Measurements from ENCODE around the gene MYO5B. TPM values are rescaled to one million over a fixed set of nuclear protein-coding genes. Genes with fewer than 3 reads are reported as not detected.

MYO5B gene
- polyA plus RNA-seq, 2 of the 4 experiments (the other 2 are of a cell fraction) = 6.4 to 18.4 TPM

DNA sequence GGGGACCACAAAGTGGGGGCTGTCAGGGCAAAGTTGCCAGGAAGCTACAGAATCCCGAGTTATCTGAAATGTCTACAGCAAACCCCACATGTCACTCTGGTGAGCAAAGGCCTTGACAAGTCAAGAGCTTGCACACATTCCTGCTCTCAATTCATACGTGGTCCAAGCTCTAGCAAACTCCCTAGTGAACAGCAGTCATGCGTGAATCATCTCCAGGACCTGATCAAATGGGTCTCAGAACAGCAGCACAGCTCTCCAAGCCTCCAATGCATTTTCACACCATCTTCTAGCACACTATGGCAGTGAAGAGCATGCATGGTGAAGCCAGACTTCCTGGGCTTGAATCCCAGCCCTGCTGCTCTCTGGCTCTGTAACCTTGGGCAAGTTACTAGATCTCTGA, 68.5 kb downstream of the MYO5B start:
- 33% methylated on average over 3 of the region's 3 CpGs for WGBS (ENCODE audit: missing lambda C conversion rate)
- no peak for FAIRE-seq
- no peak overlapping the region for H3K4me2 ChIP-seq
- no peaks in the 10 kb centered on the region for H3K4me1 ChIP-seq
- no peak overlapping the region for H3K4me3 ChIP-seq
- ChIA-PET POLR2A (no interaction called here), CTCF (interaction anchor here (0.6 to 1.7 kb wide), 2 partner anchors 68 to 69 kb away, joined by 3 to 4 read pairs; partner anchors contain the start of gene MYO5B)
- no peak for ATAC-seq
- no peak for TF ChIP-seq MAFK (IDR thresholded peaks at IDR 0.05; ENCODE audit: partially characterized antibody)
- TF ChIP-seq, protein P1, sequence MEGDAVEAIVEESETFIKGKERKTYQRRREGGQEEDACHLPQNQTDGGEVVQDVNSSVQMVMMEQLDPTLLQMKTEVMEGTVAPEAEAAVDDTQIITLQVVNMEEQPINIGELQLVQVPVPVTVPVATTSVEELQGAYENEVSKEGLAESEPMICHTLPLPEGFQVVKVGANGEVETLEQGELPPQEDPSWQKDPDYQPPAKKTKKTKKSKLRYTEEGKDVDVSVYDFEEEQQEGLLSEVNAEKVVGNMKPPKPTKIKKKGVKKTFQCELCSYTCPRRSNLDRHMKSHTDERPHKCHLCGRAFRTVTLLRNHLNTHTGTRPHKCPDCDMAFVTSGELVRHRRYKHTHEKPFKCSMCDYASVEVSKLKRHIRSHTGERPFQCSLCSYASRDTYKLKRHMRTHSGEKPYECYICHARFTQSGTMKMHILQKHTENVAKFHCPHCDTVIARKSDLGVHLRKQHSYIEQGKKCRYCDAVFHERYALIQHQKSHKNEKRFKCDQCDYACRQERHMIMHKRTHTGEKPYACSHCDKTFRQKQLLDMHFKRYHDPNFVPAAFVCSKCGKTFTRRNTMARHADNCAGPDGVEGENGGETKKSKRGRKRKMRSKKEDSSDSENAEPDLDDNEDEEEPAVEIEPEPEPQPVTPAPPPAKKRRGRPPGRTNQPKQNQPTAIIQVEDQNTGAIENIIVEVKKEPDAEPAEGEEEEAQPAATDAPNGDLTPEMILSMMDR (IDR thresholded peaks at IDR 0.05) = no peak
- no peak for TF ChIP-seq ZFP36 (IDR thresholded peaks at IDR 0.05; ENCODE audit: borderline replicate concordance, partially characterized antibody)
- TF ChIP-seq, protein P2, sequence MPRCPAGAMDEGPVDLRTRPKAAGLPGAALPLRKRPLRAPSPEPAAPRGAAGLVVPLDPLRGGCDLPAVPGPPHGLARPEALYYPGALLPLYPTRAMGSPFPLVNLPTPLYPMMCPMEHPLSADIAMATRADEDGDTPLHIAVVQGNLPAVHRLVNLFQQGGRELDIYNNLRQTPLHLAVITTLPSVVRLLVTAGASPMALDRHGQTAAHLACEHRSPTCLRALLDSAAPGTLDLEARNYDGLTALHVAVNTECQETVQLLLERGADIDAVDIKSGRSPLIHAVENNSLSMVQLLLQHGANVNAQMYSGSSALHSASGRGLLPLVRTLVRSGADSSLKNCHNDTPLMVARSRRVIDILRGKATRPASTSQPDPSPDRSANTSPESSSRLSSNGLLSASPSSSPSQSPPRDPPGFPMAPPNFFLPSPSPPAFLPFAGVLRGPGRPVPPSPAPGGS (IDR thresholded peaks at IDR 0.05) = no peak
- no peak for TF ChIP-seq RFX5 (IDR thresholded peaks at IDR 0.05)
- no peak for TF ChIP-seq MYC (IDR thresholded peaks at IDR 0.05; ENCODE audit: borderline replicate concordance, low read length)
- TF ChIP-seq, protein P3, sequence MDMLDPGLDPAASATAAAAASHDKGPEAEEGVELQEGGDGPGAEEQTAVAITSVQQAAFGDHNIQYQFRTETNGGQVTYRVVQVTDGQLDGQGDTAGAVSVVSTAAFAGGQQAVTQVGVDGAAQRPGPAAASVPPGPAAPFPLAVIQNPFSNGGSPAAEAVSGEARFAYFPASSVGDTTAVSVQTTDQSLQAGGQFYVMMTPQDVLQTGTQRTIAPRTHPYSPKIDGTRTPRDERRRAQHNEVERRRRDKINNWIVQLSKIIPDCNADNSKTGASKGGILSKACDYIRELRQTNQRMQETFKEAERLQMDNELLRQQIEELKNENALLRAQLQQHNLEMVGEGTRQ (IDR thresholded peaks at IDR 0.05) = no peak
- TF ChIP-seq KDM5A (IDR thresholded peaks at IDR 0.05) = no peak
- no peak for TF ChIP-seq JUNB (IDR thresholded peaks at IDR 0.05)
- TF ChIP-seq, protein P4, sequence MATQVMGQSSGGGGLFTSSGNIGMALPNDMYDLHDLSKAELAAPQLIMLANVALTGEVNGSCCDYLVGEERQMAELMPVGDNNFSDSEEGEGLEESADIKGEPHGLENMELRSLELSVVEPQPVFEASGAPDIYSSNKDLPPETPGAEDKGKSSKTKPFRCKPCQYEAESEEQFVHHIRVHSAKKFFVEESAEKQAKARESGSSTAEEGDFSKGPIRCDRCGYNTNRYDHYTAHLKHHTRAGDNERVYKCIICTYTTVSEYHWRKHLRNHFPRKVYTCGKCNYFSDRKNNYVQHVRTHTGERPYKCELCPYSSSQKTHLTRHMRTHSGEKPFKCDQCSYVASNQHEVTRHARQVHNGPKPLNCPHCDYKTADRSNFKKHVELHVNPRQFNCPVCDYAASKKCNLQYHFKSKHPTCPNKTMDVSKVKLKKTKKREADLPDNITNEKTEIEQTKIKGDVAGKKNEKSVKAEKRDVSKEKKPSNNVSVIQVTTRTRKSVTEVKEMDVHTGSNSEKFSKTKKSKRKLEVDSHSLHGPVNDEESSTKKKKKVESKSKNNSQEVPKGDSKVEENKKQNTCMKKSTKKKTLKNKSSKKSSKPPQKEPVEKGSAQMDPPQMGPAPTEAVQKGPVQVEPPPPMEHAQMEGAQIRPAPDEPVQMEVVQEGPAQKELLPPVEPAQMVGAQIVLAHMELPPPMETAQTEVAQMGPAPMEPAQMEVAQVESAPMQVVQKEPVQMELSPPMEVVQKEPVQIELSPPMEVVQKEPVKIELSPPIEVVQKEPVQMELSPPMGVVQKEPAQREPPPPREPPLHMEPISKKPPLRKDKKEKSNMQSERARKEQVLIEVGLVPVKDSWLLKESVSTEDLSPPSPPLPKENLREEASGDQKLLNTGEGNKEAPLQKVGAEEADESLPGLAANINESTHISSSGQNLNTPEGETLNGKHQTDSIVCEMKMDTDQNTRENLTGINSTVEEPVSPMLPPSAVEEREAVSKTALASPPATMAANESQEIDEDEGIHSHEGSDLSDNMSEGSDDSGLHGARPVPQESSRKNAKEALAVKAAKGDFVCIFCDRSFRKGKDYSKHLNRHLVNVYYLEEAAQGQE (IDR thresholded peaks at IDR 0.05) = no peak
- TF ChIP-seq HOXB13 (CRISPR knock-in tag; IDR thresholded peaks at IDR 0.05; ENCODE audit: low read depth) = no peak
- TF ChIP-seq, protein P5, sequence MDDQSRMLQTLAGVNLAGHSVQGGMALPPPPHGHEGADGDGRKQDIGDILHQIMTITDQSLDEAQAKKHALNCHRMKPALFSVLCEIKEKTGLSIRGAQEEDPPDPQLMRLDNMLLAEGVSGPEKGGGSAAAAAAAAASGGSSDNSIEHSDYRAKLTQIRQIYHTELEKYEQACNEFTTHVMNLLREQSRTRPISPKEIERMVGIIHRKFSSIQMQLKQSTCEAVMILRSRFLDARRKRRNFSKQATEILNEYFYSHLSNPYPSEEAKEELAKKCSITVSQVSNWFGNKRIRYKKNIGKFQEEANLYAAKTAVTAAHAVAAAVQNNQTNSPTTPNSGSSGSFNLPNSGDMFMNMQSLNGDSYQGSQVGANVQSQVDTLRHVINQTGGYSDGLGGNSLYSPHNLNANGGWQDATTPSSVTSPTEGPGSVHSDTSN (IDR thresholded peaks at IDR 0.05) = no peak
- TF ChIP-seq ZC3H11A (IDR thresholded peaks at IDR 0.05) = no peak
- TF ChIP-seq, protein P6, sequence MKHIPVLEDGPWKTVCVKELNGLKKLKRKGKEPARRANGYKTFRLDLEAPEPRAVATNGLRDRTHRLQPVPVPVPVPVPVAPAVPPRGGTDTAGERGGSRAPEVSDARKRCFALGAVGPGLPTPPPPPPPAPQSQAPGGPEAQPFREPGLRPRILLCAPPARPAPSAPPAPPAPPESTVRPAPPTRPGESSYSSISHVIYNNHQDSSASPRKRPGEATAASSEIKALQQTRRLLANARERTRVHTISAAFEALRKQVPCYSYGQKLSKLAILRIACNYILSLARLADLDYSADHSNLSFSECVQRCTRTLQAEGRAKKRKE (CRISPR knock-in tag; IDR thresholded peaks at IDR 0.05; ENCODE audit: low read depth) = no peak
- TF ChIP-seq FOSL2 (IDR thresholded peaks at IDR 0.05) = no peak
- TF ChIP-seq FOSL2 (CRISPR knock-in tag; IDR thresholded peaks at IDR 0.05) = no peak
- no peak for TF ChIP-seq NPAS2 (CRISPR knock-in tag; IDR thresholded peaks at IDR 0.05; ENCODE audit: borderline replicate concordance)
- TF ChIP-seq HEYL (CRISPR knock-in tag; IDR thresholded peaks at IDR 0.05) = no peak
- no peak for TF ChIP-seq EP300 (IDR thresholded peaks at IDR 0.05)
- no peak for TF ChIP-seq EHF (CRISPR knock-in tag; IDR thresholded peaks at IDR 0.05)
- no peak for DNase-seq (ENCODE audit: low read depth in 1 of 2, low spot score in 1 of 2)
- H3K9me3 ChIP-seq = no peaks in the 10 kb centered on the region
- no peak overlapping the region for H3K27ac ChIP-seq

Measured in A549 (cell line).